Measurements from ENCODE around the gene ATMIN. TPM values are rescaled to one million over a fixed set of nuclear protein-coding genes. Genes with fewer than 3 reads are reported as not detected.

The ATMIN gene
- total RNA-seq, 4 donors from 2014 or later = 30.7 to 65.0 (median 45.5) TPM

DNA sequence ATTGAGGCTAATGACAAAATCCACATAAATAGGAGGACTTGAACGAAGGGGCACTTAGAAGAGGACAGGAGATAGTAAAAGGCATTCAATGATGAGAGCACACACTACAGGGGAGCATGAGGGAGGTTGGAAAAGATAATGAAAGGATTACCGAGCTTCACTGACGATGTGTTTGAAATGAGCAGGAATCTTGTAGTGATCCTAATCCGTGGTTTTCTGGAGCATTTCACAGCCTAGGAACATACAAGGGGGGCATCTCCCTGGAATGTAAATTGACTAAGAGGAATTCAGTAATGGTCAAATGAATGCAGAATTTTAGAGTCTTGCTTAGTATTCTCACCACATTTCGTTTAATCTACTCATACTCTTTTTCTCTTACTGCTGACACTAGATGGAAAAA is 5.2 kb downstream of the ATMIN start:
- Histone ChIP-seq H3K9me3 (no peaks in the 10 kb centered on the region), H3K4me3 (no peak overlapping the region), H3K36me3 (peaks cover 57% of the 10 kb centered on the region), H3K4me1 (peaks cover 15% of the 10 kb centered on the region), H3K27ac (no peak overlapping the region), H3K27me3 (no peaks in the 10 kb centered on the region)
- 89% methylated on average over 5 of the region's 5 CpGs for WGBS
- no peak for DNase-seq (ENCODE audit: low spot score in 2 of 2)
- no peak for TF ChIP-seq POLR2A (IDR thresholded peaks at IDR 0.05)
- TF ChIP-seq POLR2AphosphoS5 (IDR thresholded peaks at IDR 0.05) = no peak
- no peak for TF ChIP-seq CTCF (IDR thresholded peaks at IDR 0.05)

- 76% methylated on average over 4 of the region's 4 CpGs for WGBS
- no peak for TF ChIP-seq EP300 (IDR thresholded peaks at IDR 0.05)
- TF ChIP-seq POLR2AphosphoS5 (IDR thresholded peaks at IDR 0.05) = no peak
- no peak for TF ChIP-seq POLR2A (IDR thresholded peaks at IDR 0.05)
- no peak for TF ChIP-seq CTCF (IDR thresholded peaks at IDR 0.05)
- DNase-seq (ENCODE audit: low spot score in 2 of 2) = no peak
Observed at GRCh38 chr16:81041696-81042095, 6.1 kb downstream of the ATMIN start.

GRCh38 chr16:81042821-81043220 is 7.2 kb downstream of the ATMIN start:
- Histone ChIP-seq H3K4me1 (no peaks in the 10 kb centered on the region), H3K36me3 (peaks cover 57% of the 10 kb centered on the region), H3K4me3 (no peak overlapping the region), H3K27me3 (no peaks in the 10 kb centered on the region), H3K27ac (no peak overlapping the region), H3K9me3 (no peaks in the 10 kb centered on the region)
- 97% methylated on average over 2 of the region's 2 CpGs for WGBS
- TF ChIP-seq POLR2A (IDR thresholded peaks at IDR 0.05) (no peak), POLR2AphosphoS5 (IDR thresholded peaks at IDR 0.05) (no peak), CTCF (IDR thresholded peaks at IDR 0.05) (no peak), EP300 (IDR thresholded peaks at IDR 0.05) (no peak)
- no peak for DNase-seq (ENCODE audit: low spot score in 2 of 2)

More at GRCh38 chr16:81041696-81042095, 6.1 kb downstream of the ATMIN start:
- H3K36me3 ChIP-seq = peaks cover 57% of the 10 kb centered on the region
- H3K27me3 ChIP-seq = no peaks in the 10 kb centered on the region
- H3K9me3 ChIP-seq = no peaks in the 10 kb centered on the region
- peaks cover 10% of the 10 kb centered on the region for H3K4me1 ChIP-seq
- no peak overlapping the region for H3K4me3 ChIP-seq
- H3K27ac ChIP-seq = no peak overlapping the region

DNA sequence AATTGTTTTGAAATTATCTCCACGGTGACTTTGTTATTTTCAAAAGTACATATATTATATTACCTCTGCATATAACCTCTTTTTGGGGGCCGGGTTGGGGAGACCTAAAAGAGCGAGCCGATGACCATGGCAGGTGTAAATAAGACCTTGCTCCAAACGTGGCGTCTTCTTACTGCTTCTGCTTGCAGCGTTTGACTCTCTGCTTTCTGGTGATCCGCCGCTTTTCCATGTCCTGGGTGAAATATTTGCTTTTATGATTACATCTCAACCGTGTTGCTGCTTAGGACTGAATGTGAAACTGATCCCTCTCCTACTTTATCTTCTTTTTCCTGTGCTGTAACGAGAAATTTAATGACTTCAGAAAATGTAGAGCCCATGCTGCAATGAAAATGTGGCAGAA is 18.1 kb downstream of the ATMIN start:
- Histone ChIP-seq H3K4me3 (no peak overlapping the region), H3K9me3 (peaks cover 4% of the 10 kb centered on the region), H3K4me1 (no peaks in the 10 kb centered on the region), H3K27ac (no peak overlapping the region), H3K27me3 (no peaks in the 10 kb centered on the region), H3K36me3 (no peaks in the 10 kb centered on the region)
- TF ChIP-seq POLR2A (IDR thresholded peaks at IDR 0.05) = no peak
- no peak for TF ChIP-seq CTCF (IDR thresholded peaks at IDR 0.05)
- TF ChIP-seq EP300 (IDR thresholded peaks at IDR 0.05) = no peak
- TF ChIP-seq POLR2AphosphoS5 (IDR thresholded peaks at IDR 0.05) = no peak
- no peak for DNase-seq (ENCODE audit: low spot score in 2 of 2)
- WGBS = 85% methylated on average over 11 of the region's 11 CpGs

GRCh38 chr16:81060576-81061306 is 25.1 kb downstream of the ATMIN start:
- no peak for DNase-seq (ENCODE audit: low spot score in 2 of 2)
- H3K4me1 ChIP-seq = no peaks in the 10 kb centered on the region
- H3K36me3 ChIP-seq = no peaks in the 10 kb centered on the region
- WGBS = 80% methylated on average over 13 of the region's 14 CpGs
- TF ChIP-seq POLR2AphosphoS5 (IDR thresholded peaks at IDR 0.05) = no peak
- no peak for TF ChIP-seq EP300 (IDR thresholded peaks at IDR 0.05)
- no peak for TF ChIP-seq POLR2A (IDR thresholded peaks at IDR 0.05)
- TF ChIP-seq CTCF (IDR thresholded peaks at IDR 0.05) = no peak
- no peak overlapping the region for H3K27ac ChIP-seq
- H3K9me3 ChIP-seq = no peaks in the 10 kb centered on the region
- no peaks in the 10 kb centered on the region for H3K27me3 ChIP-seq
- no peak overlapping the region for H3K4me3 ChIP-seq

Measured in suprapubic skin (tissue), 4 donors.